ENCODE results near the gene HOMER2. TPM values are rescaled to one million over a fixed set of nuclear protein-coding genes. Genes with fewer than 3 reads are reported as not detected.

The HOMER2 gene
- total and polyA plus RNA-seq, 2 donors (not counting 3 experiments of a cell fraction or from before 2014, with no cell fraction given), result 0.60 to 0.68 TPM

GRCh38 chr15:82852941-82853561, 99.5 kb downstream of the HOMER2 start:
- CTCF ChIA-PET, result no interaction called here
- Histone ChIP-seq H3K9ac (replicated peaks; ENCODE audit: extremely low read depth, insufficient read depth, low read length) (no peak overlapping the region), H3K4me1 (ENCODE audit: control insufficient read depth, extremely low read depth, insufficient read depth, low read length) (no peaks in the 10 kb centered on the region), H3K4me2 (ENCODE audit: insufficient read depth, low read length) (no peak overlapping the region), H2AFZ (ENCODE audit: low read depth, low read length) (no peak overlapping the region), H3K36me3 (ENCODE audit: control insufficient read depth in 2 of 2, extremely low read depth in 1 of 2, insufficient read depth in 2 of 2, low read length in 2 of 2) (no peaks in the 10 kb centered on the region), H4K20me1 (replicated peaks; ENCODE audit: control insufficient read depth, extremely low read depth, insufficient read depth, low read length) (no peaks in the 10 kb centered on the region), H3K4me3 (replicated peaks in 1 of 3; ENCODE audit: insufficient read depth in 1 of 3, low read depth in 1 of 3, low read length in 3 of 3) (no peak overlapping the region), H3K9me1 (replicated peaks; ENCODE audit: control insufficient read depth, extremely low read depth, insufficient read depth, low read length) (no peaks in the 10 kb centered on the region), H3K9me3 (replicated peaks; ENCODE audit: control insufficient read depth, insufficient read depth, low read length) (no peaks in the 10 kb centered on the region), H3K79me2 (ENCODE audit: control insufficient read depth, insufficient read depth, low read length) (no peaks in the 10 kb centered on the region), H3K27me3 (ENCODE audit: control insufficient read depth in 2 of 2, insufficient read depth in 2 of 2, low read length in 2 of 2) (no peaks in the 10 kb centered on the region), H3K27ac (ENCODE audit: insufficient read depth, low read depth, low read length) (no peak overlapping the region)
- intact Hi-C loops (cut with micrococcal nuclease), result no loop called here
- DNase-seq (ENCODE audit: low read depth, low spot score), result no peak
- TF ChIP-seq FOS (IDR thresholded peaks at IDR 0.05; ENCODE audit: borderline replicate concordance, insufficient read depth, low read length), result no peak
- no peak for TF ChIP-seq MAX (IDR thresholded peaks at IDR 0.05; ENCODE audit: insufficient read depth, insufficient read length)
- TF ChIP-seq POLR2A (IDR thresholded peaks at IDR 0.05; ENCODE audit: low read depth, low read length), result no peak
- TF ChIP-seq JUN (IDR thresholded peaks at IDR 0.05; ENCODE audit: borderline replicate concordance, insufficient read depth, insufficient read length, low read depth), result no peak
- TF ChIP-seq, protein P1, sequence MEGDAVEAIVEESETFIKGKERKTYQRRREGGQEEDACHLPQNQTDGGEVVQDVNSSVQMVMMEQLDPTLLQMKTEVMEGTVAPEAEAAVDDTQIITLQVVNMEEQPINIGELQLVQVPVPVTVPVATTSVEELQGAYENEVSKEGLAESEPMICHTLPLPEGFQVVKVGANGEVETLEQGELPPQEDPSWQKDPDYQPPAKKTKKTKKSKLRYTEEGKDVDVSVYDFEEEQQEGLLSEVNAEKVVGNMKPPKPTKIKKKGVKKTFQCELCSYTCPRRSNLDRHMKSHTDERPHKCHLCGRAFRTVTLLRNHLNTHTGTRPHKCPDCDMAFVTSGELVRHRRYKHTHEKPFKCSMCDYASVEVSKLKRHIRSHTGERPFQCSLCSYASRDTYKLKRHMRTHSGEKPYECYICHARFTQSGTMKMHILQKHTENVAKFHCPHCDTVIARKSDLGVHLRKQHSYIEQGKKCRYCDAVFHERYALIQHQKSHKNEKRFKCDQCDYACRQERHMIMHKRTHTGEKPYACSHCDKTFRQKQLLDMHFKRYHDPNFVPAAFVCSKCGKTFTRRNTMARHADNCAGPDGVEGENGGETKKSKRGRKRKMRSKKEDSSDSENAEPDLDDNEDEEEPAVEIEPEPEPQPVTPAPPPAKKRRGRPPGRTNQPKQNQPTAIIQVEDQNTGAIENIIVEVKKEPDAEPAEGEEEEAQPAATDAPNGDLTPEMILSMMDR (IDR thresholded peaks at IDR 0.05; ENCODE audit: extremely low read depth in 1 of 2, insufficient read depth in 1 of 2, low read depth in 1 of 2, low read length in 2 of 2), result no peak
- no peak for TF ChIP-seq GATA2 (IDR thresholded peaks at IDR 0.05; ENCODE audit: insufficient read depth, insufficient read length, low read depth, low read length)
- TF ChIP-seq MYC (IDR thresholded peaks at IDR 0.05; ENCODE audit: low read depth, low read length), result no peak
- no peak for TF ChIP-seq EZH2 (IDR thresholded peaks at IDR 0.05; ENCODE audit: borderline replicate concordance, low read depth, low read length, severe bottlenecking)
- TF ChIP-seq POLR2AphosphoS5 (IDR thresholded peaks at IDR 0.05; ENCODE audit: insufficient read depth, low read depth, low read length), result no peak
- FAIRE-seq, result no peak
- dilution Hi-C loops (cut with MboI; ENCODE audit: extremely low pct_ligation_motif_present, low sequenced_read_pairs), result no loop called here
- BruUV-seq (replicated peaks), result no TSS peak
- POLR2A ChIA-PET, result no interaction called here

Data from endothelial cell of umbilical vein (primary cell).